KOPT-K1 (cell line): ENCODE results near the gene SNRPA.
"Not testable (repeated sequence)": the region's sequence is repeated elsewhere in the genome, so short reads cannot be mapped to it uniquely, and the experiment has no call there.

Experiments
- H3K27ac ChIP-seq: fragments of 200-600 bp; sonication (generic); 2 replicates; pipeline ENCODE4 v1.5.1; 2016; ENCODE audit warnings: antibody characterized with exemption, mild to moderate bottlenecking, low read depth, low read length; ENCODE audit not compliant: poor library complexity, severe bottlenecking
- H3K36me3 ChIP-seq: fragments of 200-600 bp; sonication (generic); 2 replicates; pipeline ENCODE4 v1.5.1; 2017; ENCODE audit warnings: antibody characterized with exemption, mild to moderate bottlenecking, low read length, moderate library complexity; ENCODE audit not compliant: insufficient read depth
- H3K9me3 ChIP-seq: fragments of 200-600 bp; sonication (generic); 2 replicates; pipeline ENCODE4 v1.5.1; 2017; ENCODE audit warnings: antibody characterized with exemption, low read length, mild to moderate bottlenecking; ENCODE audit not compliant: insufficient read depth, poor library complexity, severe bottlenecking

SNRPA gene

GRCh38 chr19:40771101-40771862 lies 20.3 kb downstream of the SNRPA start:
- not testable (repeated sequence) for H3K9me3 ChIP-seq, H3K27ac ChIP-seq
- peaks cover 26% of the 10 kb centered on the region; the same call in 1 of the 2 replicates for H3K36me3 ChIP-seq

DNA sequence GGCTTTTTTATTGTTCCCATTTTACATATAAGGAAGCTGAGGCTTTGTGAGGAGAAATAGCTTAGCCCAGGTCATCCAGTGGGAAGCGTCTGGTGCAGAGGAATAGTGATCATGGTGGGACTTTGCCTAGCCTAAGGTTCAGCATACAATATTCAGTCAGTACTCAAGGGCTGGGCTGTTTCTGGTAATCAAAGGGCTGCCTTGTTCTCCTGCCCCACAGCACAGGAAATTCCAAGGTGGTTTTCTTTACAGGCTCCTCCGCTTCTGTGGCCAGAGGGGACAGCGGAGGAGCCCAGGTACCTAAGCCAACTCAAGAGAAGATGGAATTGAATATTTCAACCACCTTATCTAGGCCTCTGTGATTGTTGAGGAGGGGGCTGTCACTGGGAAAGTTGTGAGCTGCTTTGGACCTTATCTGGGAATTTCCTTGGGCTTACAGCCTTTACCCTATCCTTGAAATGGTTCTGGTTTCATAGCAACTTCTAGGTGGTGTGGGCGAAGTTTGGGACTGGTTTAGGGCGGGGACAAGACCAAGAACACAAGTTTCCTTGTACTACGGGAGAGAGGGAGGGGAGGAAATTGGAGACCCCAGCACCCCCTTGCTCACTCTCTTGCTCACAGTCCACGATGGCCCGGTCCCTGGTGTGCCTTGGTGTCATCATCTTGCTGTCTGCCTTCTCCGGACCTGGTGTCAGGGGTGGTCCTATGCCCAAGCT lies 24.1 kb downstream of the SNRPA start, which contains the start of gene MIA:
MIA (plus strand) TSS at position 606 of the 716 bp plus-strand sequence; CDS start at position 628, 22 bp downstream.
- Histone ChIP-seq H3K27ac (peak within 1 kb of the TSS; percentile 98), H3K36me3 (peaks cover 6% of the 10 kb centered on the region; the same call in 1 of the 2 replicates), H3K9me3 (no peaks in the 10 kb centered on the region)

GRCh38 chr19:40775632-40776022 lies 24.6 kb downstream of the SNRPA start:
- H3K27ac ChIP-seq, result no peak overlapping the region
- no peaks in the 10 kb centered on the region for H3K9me3 ChIP-seq
- H3K36me3 ChIP-seq, result peaks cover under 1% of the 10 kb centered on the region; the same call in 1 of the 2 replicates

- H3K9me3 ChIP-seq, result no peaks in the 10 kb centered on the region
- peak overlapping the region; percentile 98 for H3K27ac ChIP-seq
- no peaks in the 10 kb centered on the region; the same call in 1 of the 2 replicates for H3K36me3 ChIP-seq
Measured at GRCh38 chr19:40776364-40776763, 25.4 kb downstream of the SNRPA start.

DNA sequence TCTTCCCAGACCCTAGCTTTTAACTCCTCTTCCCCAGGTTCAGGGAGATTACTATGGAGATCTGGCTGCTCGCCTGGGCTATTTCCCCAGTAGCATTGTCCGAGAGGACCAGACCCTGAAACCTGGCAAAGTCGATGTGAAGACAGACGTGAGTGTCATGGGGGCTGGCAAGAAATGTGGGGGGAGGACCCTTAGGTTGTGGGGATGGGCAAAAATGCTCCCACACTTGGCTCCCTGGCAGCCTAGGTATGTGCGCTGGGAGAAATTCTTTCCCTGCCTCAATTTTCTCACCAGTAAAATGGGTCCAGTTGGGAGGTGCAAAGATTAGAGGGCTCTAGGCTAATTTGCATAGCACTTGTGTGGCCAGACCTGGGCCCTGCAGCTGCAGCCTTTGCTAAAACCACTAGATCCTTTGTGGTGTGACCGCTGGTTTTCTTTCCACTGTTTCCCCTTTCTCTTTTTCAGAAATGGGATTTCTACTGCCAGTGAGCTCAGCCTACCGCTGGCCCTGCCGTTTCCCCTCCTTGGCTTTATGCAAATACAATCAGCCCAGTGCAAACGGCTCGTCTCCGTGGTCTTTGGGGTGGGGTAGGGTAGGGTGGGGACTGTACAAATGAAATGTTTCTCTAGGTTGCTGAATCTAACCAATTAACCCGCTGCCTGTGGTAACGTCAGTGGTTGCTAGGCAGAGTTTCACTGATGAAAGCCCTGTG lies 26.1 kb downstream of the SNRPA start:
- Histone ChIP-seq H3K9me3 (no peaks in the 10 kb centered on the region), H3K36me3 (peaks cover under 1% of the 10 kb centered on the region; the same call in 1 of the 2 replicates), H3K27ac (peak overlapping the region; percentile 98)

- peak overlapping the region; percentile 98 for H3K27ac ChIP-seq
- H3K36me3 ChIP-seq, result peaks cover 6% of the 10 kb centered on the region; the same call in 1 of the 2 replicates
- H3K9me3 ChIP-seq, result no peaks in the 10 kb centered on the region
Measured at GRCh38 chr19:40777645-40777936, 26.6 kb downstream of the SNRPA start.

DNA sequence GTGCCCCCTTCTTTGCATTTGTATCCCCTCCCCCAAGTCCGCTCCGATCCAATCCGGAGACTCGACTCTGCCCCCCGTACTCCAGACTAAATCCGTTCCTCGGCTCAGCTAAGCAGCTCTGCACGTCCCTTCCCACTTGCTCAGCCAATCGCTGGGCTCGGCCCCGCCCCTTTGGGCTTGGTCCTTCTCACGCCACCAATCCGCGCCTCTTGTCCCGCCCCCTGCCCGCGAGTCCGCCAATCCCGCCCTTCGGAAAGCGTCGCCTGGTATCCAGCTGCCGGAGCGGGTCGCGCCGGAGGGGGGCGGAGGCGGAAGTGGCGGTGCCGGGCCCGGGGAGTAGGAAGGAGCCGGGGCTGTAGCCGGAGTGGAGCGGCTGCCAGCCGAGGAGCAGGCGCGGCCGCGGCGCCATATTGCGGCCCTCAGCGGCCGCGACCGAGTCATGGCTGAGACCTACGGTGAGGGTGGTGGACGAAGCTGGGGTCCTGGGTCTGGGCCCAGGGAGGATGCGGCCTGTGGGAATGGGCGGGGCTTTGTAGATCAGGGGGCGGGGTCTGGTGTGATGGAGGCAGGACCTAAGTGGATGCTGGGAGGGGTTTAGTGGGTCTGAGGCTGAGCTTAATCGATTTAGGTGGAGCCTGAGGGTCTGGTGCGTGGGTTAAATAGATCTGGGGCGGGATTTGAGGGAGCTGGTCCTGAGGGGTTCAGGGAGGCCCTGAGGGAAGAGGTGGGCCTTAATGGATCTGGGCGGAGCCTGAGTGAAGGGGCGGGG lies 27.1 kb downstream of the SNRPA start, which contains the start of gene RAB4B:
RAB4B (plus strand) TSS at position 311 of the 769 bp plus-strand sequence; CDS start at position 440, 129 bp downstream.
- peak within 1 kb of the TSS; percentile 98 for H3K27ac ChIP-seq
- no peaks in the 10 kb centered on the region for H3K9me3 ChIP-seq
- H3K36me3 ChIP-seq, result peaks cover 6% of the 10 kb centered on the region; the same call in 1 of the 2 replicates

- peaks cover 6% of the 10 kb centered on the region; the same call in 1 of the 2 replicates for H3K36me3 ChIP-seq
- H3K27ac ChIP-seq, result peak overlapping the region; percentile 98
- no peaks in the 10 kb centered on the region for H3K9me3 ChIP-seq
Measured at GRCh38 chr19:40778706-40779284, 27.8 kb downstream of the SNRPA start.

GRCh38 chr19:40780582-40780981 lies 29.6 kb downstream of the SNRPA start:
- Histone ChIP-seq H3K36me3 (peaks cover 6% of the 10 kb centered on the region; the same call in 1 of the 2 replicates), H3K27ac (no peak overlapping the region), H3K9me3 (no peaks in the 10 kb centered on the region)

DNA sequence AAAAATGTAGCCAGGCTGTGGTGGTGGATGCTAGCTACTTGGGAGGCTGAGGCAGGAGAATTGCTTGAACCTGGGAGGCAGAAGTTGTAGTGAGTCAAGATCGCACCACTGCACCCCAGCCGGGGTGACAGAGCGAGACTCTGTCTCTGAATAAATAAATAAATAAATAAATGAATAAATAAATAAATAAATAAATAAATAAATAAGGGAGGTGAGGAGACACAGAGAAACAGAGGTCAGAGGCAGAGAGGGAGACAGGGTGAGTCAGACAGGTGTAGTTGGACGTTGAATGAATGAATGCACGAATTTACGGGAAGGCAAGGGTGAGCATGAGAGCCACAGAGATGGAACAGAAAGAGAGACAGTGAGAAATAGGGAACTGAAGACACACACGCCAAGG lies 30.1 kb downstream of the SNRPA start:
- Histone ChIP-seq H3K27ac (no peak overlapping the region), H3K9me3 (no peaks in the 10 kb centered on the region), H3K36me3 (peaks cover 6% of the 10 kb centered on the region; the same call in 1 of the 2 replicates)

DNA sequence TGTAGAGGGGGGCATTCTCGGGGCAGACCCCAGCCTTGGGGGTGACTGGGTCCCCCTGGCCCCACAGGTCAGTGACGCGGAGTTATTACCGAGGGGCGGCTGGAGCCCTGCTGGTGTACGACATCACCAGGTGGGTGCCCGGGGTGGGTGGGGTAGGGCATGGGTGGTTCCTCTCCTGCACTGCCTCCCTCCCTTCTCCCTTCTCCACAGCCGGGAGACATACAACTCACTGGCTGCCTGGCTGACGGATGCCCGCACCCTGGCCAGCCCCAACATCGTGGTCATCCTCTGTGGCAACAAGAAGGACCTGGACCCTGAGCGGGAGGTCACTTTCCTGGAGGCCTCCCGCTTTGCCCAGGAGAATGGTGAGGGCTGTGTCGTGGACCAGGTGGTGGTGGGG lies 32.7 kb downstream of the SNRPA start:
- Histone ChIP-seq H3K27ac (no peak overlapping the region), H3K36me3 (peaks cover 6% of the 10 kb centered on the region; the same call in 1 of the 2 replicates), H3K9me3 (no peaks in the 10 kb centered on the region)

- not testable (repeated sequence) for H3K36me3 ChIP-seq, H3K9me3 ChIP-seq, H3K27ac ChIP-seq
Measured at GRCh38 chr19:40784146-40784545, 33.1 kb downstream of the SNRPA start.

DNA sequence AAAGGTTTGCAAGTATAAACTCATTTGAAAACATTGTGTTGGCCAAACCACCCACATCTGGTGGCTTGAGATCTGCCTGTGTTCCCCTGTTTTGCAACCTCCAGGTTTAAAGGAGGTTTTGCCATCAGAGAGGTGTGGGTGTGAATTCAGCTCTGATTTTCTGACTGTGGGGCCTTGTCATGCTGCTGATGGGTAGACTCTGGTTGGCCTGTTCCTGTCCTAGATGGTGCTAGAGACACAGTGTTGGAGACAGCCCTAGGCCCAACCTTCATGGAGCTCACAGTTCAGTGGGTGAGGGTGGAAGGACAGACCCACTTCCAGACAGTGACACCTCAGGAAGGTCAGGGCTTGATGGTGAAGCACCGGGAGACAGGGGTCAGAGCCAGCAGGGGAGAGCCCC lies 34.5 kb downstream of the SNRPA start:
- no peaks in the 10 kb centered on the region for H3K9me3 ChIP-seq
- no peak overlapping the region for H3K27ac ChIP-seq
- peaks cover 6% of the 10 kb centered on the region; the same call in 1 of the 2 replicates for H3K36me3 ChIP-seq
